Measurements from ENCODE around the gene ETV3. TPM values are rescaled to one million over a fixed set of nuclear protein-coding genes. Genes with fewer than 3 reads are reported as not detected.

ETV3 gene
- total RNA-seq, 1 experiment from 2014 or later: 26.2 TPM

- ChIA-PET POLR2A (ENCODE audit: unreplicated experiment) (no interaction called here), CTCF (no interaction called here)
- H3K9me3 ChIP-seq (ENCODE audit: insufficient read depth, low read depth): no peaks in the 10 kb centered on the region
- BruUV-seq (replicated peaks): no TSS peak
- H2AFZ ChIP-seq: no peak overlapping the region
- H3K27me3 ChIP-seq (ENCODE audit: insufficient read depth, low read depth): no peaks in the 10 kb centered on the region
- no peak for DNase-seq
- H3F3A ChIP-seq (ENCODE audit: insufficient read depth, low read depth): no peaks in the 10 kb centered on the region
- H3K9me2 ChIP-seq (ENCODE audit: insufficient read depth): no peaks in the 10 kb centered on the region
- H3K27ac ChIP-seq: no peak overlapping the region
- H3K4me2 ChIP-seq: no peak overlapping the region
- TF ChIP-seq CTCF (conservative IDR thresholded peaks at IDR 0.05) (no peak), EZH2 (IDR thresholded peaks at IDR 0.05; ENCODE audit: low read depth) (no peak)
- no peaks in the 10 kb centered on the region for H4K20me1 ChIP-seq (ENCODE audit: insufficient read depth)
- H3K4me3 ChIP-seq: no peak overlapping the region
- intact Hi-C loops (cut with micrococcal nuclease; ENCODE audit: unreplicated experiment): no loop called here
- no peaks in the 10 kb centered on the region for H3K79me2 ChIP-seq (ENCODE audit: low read depth)
- peaks cover 11% of the 10 kb centered on the region for H3K4me1 ChIP-seq (replicated peaks; ENCODE audit: insufficient read depth)
- no peaks in the 10 kb centered on the region for H3K36me3 ChIP-seq (ENCODE audit: low read depth)
Measured at GRCh38 chr1:157110686-157111085, 27.5 kb downstream of the ETV3 start.

GRCh38 chr1:157110003-157110402 is 28.2 kb downstream of the ETV3 start:
- Histone ChIP-seq H3K9me2 (ENCODE audit: insufficient read depth) (no peaks in the 10 kb centered on the region), H3K36me3 (ENCODE audit: low read depth) (no peaks in the 10 kb centered on the region), H3K4me1 (replicated peaks; ENCODE audit: insufficient read depth) (peaks cover 11% of the 10 kb centered on the region), H3K27ac (no peak overlapping the region), H3F3A (ENCODE audit: insufficient read depth, low read depth) (no peaks in the 10 kb centered on the region), H2AFZ (no peak overlapping the region), H3K9me3 (ENCODE audit: insufficient read depth, low read depth) (no peaks in the 10 kb centered on the region), H4K20me1 (ENCODE audit: insufficient read depth) (no peaks in the 10 kb centered on the region), H3K4me2 (no peak overlapping the region), H3K79me2 (ENCODE audit: low read depth) (no peaks in the 10 kb centered on the region), H3K27me3 (ENCODE audit: insufficient read depth, low read depth) (no peaks in the 10 kb centered on the region), H3K4me3 (no peak overlapping the region)
- no TSS peak for BruUV-seq (replicated peaks)
- ChIA-PET POLR2A (ENCODE audit: unreplicated experiment) (no interaction called here), CTCF (interaction anchor here (0.7 kb wide), 1 partner anchor 48 kb away, joined by 7 read pairs; no protein-coding TSS in a partner anchor)
- DNase-seq: no peak
- intact Hi-C loops (cut with micrococcal nuclease; ENCODE audit: unreplicated experiment): no loop called here
- no peak for TF ChIP-seq CTCF (conservative IDR thresholded peaks at IDR 0.05)
- no peak for TF ChIP-seq EZH2 (IDR thresholded peaks at IDR 0.05; ENCODE audit: low read depth)

GRCh38 chr1:157108448-157108847 is 29.7 kb downstream of the ETV3 start:
- H3K4me1 ChIP-seq (replicated peaks; ENCODE audit: insufficient read depth): peaks cover 11% of the 10 kb centered on the region
- H3K27me3 ChIP-seq (ENCODE audit: insufficient read depth, low read depth): no peaks in the 10 kb centered on the region
- no TSS peak for BruUV-seq (replicated peaks)
- no peaks in the 10 kb centered on the region for H3K9me2 ChIP-seq (ENCODE audit: insufficient read depth)
- no peak overlapping the region for H2AFZ ChIP-seq
- no peak for TF ChIP-seq CTCF (conservative IDR thresholded peaks at IDR 0.05)
- TF ChIP-seq EZH2 (IDR thresholded peaks at IDR 0.05; ENCODE audit: low read depth): no peak
- no peak overlapping the region for H3K4me3 ChIP-seq
- H3K4me2 ChIP-seq: no peak overlapping the region
- no peaks in the 10 kb centered on the region for H3K79me2 ChIP-seq (ENCODE audit: low read depth)
- no peaks in the 10 kb centered on the region for H3K9me3 ChIP-seq (ENCODE audit: insufficient read depth, low read depth)
- intact Hi-C loops (cut with micrococcal nuclease; ENCODE audit: unreplicated experiment): no loop called here
- ChIA-PET CTCF (no interaction called here), POLR2A (ENCODE audit: unreplicated experiment) (no interaction called here)
- no peak overlapping the region for H3K27ac ChIP-seq
- no peaks in the 10 kb centered on the region; the same call in 1 of the 2 replicates for H3F3A ChIP-seq (ENCODE audit: insufficient read depth, low read depth)
- H4K20me1 ChIP-seq (ENCODE audit: insufficient read depth): no peaks in the 10 kb centered on the region
- no peak for DNase-seq
- H3K36me3 ChIP-seq (ENCODE audit: low read depth): no peaks in the 10 kb centered on the region
